ENCODE data around the gene MAP3K12.
"Not testable (repeated sequence)": the region's sequence is repeated elsewhere in the genome, so short reads cannot be mapped to it uniquely, and the experiment has no call there.

The MAP3K12 gene, protein sequence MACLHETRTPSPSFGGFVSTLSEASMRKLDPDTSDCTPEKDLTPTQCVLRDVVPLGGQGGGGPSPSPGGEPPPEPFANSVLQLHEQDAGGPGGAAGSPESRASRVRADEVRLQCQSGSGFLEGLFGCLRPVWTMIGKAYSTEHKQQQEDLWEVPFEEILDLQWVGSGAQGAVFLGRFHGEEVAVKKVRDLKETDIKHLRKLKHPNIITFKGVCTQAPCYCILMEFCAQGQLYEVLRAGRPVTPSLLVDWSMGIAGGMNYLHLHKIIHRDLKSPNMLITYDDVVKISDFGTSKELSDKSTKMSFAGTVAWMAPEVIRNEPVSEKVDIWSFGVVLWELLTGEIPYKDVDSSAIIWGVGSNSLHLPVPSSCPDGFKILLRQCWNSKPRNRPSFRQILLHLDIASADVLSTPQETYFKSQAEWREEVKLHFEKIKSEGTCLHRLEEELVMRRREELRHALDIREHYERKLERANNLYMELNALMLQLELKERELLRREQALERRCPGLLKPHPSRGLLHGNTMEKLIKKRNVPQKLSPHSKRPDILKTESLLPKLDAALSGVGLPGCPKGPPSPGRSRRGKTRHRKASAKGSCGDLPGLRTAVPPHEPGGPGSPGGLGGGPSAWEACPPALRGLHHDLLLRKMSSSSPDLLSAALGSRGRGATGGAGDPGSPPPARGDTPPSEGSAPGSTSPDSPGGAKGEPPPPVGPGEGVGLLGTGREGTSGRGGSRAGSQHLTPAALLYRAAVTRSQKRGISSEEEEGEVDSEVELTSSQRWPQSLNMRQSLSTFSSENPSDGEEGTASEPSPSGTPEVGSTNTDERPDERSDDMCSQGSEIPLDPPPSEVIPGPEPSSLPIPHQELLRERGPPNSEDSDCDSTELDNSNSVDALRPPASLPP

DNA sequence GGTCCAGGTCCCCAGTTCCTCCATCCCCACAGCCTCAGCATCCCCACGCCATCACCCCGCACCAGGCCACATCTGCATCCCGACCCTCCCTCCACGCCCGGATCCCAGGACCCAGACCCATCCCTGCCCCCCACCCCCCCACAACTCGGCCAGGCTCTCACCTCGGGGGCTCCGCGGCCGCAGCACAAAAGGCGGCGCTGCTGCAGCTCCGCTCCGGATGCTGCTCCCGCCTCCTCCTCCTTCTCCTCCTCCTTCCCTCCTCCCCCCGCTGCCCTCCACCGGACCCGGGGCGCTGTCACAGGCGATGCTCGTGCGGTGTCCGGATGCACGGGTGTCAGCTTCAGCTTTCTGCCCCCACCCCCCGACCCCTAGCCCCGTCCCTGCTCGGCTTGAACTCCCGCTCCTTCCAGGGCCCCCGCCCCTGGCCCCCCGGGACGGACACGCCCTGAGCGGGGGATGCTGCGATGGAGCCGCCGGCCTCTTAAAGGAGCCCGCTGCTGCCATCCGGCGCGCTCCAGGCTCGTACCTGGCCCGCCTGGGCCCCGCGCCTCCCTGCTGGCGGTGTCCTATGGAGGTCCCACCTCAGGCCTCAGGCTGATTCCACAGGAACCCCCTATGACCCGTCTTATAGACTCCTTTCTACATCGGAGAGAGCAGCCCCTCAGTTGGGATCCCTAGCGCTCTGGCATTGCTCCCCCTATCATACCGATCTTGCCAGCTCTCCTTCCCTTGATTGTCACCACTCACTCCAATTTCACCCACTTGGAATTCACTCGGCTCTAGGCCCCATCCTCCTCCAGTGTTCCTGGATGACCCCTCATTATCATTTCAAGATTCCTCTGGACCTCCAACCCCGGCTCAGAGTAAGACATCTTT lies at the start of gene MAP3K12:
Gene MAP3K12 (minus strand): TSS at position 193 of the 876 bp plus-strand sequence. CDS start 12,067 bp downstream, outside the sequence.
- DNase-seq: peak; percentile 29

DNA sequence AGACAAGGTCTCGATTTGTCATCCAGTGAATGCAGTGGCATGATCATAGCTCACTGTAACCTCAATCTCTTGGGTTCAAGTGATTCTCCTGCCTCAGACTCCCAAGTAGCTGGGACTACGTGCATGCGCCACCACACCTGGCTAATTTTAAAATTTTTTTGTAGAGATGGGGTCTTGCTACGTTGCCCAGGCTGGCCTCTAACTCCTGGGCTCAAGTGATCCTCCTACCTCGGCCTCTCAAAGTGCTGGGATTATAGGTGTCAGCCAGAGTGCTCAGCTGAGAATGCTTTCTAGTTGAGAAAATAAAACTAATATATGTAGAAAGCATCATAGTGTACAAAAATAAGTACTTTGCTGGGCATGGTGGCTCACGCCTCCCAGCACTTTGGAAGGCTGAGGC lies 49.1 kb upstream of the MAP3K12 start:
- DNase-seq: not testable (repeated sequence)

DNA sequence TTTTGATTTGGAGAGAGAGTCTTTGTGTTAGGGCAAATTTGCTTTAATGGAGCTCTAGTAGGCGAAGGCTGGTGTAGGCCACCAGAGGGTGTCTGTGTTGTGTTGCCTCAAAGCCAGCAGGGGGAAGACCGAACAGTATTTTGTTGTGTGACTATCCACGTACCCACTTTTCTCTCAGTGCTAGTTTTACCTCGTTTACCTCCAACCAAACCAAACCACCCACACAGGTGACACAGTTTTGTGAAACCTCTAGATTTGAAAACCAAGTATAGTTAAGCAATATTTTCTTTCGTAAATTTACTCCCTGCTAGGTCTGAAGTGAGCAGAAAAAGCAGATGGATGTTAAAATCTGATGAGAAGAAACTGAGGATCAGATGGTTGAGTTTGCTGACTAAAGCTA lies 44.3 kb upstream of the MAP3K12 start:
- peak; percentile 62 for DNase-seq

DNA sequence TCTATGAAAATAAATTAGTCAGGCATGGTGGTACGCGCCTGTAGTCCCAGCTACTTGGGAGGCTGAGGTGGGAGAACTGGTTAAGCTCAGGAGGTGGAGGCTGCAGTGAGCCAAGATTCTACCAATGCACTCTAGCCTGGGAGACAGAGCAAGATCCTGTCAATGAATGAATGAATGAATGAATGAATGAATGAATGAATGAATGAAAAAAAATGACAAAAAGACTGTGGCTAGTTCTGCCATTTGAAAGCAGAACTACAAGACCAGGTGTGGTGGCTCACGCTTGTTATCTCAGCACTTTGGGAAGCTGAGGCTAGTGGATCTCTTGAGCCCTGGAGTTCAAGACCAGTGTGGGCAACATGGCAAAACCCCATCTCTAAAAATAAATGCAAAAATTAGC lies 40.3 kb upstream of the MAP3K12 start:
- DNase-seq: no peak

DNA sequence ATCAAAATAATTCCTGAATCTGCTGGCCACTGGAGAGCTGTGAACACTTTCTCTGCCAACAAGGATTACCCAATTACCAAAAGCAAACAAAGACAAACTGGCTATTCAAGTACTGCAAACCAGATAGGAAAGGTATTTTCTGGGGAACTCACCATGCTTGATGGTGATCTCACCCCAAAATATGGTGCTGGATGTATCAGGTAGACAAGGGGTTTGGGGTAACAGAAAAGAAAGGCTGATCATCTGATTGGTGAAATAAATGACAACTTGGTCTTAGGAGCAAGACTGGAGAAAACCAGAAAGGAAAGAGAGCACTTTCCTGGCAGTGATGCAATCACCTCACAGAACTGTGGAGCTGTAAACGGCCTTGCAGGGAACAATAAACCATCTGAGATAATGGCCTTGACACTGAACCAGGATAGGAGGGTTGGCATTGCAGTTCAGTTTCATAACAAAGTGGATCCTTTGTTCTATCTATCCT lies 39.0 kb upstream of the MAP3K12 start:
- peak; percentile 77 for DNase-seq

DNA sequence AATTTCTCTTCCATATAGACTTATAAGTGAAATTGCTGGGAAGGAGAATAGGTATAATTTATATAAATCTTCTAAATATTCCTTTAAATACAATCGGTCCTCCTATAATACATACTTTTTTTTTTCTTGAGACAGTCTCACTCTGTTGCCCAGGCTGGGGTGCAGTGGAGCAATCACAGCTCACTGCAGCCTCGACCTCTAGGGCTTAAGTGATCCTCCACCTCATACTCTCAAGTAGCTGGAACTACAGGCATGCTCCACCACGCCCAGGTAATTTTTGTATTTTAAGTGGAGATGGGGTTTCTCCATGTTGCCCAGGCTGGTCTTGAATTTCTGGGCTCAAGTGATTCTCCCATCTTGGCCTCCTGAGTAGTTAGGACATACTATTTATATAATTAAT lies 37.7 kb upstream of the MAP3K12 start:
- no peak for DNase-seq

DNA sequence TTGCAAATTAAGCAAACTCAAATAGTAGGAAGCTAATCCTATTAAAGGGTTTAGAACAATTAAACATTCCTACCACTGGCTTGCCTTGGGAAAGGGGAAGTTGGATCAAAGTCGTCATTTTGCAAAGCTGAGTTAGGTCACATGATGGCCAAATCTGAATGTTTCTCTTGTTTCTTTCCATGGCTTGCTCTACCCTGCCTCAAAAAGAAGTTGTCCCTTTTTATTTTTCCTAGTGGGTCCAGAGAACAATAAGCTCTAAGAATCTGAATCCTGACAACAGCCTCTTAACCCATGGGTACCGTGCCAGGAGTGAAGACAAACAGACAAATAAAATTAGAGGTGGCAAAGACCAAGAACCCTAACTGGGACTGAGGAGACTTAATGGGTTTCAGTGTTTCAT lies 34.2 kb upstream of the MAP3K12 start:
- no peak for DNase-seq

DNA sequence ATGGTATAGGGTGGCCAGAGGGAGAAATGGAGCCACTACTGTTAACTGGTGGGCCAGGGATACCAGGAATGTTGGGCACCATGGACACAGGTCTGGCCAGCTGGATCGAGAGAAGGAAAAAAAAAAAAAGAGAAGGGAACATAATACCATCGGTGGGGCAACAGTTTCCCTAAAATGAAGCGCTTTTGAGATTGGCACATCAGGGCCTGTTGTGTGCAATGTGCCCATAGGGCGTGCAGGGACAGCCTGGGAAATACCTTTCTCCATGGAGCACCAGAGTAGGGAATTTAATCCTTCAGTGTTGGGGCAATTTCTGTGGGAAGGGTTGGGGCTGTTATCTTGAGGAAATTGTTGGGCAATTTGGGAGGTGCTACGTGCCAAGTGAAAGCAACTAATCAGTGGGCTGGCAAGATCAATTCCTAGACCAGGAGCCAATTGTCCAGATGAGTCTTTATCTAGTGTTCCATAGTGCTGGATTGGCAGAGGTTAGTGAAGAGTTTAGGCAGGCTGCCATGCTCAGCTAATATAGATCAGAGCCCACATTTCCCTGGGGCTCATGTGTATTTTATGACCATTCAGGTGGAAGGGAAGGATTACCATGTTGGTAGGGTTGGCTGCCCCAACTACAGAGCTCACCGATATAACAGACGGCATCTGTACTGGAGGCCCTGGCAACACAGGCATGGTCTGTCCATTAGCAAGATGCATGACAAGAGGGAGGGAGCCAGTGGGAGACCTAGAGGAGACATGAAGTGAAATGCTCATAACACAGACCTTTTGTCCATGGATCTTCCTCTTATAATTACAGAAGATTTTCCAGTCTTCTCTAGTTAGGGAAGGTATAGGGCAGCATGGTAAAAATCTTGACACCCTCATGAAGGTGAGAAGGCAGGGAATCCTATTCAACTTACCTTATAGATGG lies 33.5 kb upstream of the MAP3K12 start:
- no peak for DNase-seq

DNA sequence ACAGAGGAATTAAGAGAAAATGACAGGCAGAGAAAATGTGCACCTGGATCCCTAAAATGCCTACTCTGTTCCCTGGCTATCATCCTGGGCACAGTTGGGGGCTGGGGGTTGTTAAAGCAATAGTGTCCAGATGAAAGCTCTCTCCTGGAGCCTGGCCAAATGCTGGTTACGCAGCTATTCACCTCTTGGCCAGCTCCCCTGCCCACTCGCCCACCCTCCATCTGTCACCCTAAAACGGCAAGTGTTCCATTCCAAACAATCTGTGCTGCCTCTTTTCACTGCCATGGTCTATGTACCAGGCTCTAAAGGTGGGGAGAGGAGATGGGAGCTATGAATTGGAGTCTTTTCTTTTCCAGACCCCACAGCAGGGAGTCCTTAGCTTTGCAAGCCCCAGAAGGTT lies 32.8 kb upstream of the MAP3K12 start:
- DNase-seq: no peak

DNA sequence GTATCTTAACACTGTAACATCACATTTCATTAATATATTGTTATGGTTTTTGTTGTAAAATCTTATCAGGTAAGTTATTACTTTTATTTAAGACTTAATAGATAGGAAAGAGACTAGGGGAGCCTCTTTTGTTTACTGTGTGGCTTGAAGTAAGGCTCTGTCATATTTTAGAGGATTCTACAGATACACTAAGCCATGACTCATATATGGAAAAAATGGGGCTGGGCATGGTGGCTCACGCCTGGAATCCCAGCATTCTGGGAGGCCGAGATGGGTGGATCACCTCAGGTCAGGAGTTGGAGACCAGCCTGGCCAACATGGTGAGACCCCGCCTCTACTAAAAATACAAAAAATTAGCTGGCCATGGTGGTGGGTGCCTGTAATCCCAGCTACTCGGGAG lies 31.7 kb upstream of the MAP3K12 start:
- no peak for DNase-seq

DNA sequence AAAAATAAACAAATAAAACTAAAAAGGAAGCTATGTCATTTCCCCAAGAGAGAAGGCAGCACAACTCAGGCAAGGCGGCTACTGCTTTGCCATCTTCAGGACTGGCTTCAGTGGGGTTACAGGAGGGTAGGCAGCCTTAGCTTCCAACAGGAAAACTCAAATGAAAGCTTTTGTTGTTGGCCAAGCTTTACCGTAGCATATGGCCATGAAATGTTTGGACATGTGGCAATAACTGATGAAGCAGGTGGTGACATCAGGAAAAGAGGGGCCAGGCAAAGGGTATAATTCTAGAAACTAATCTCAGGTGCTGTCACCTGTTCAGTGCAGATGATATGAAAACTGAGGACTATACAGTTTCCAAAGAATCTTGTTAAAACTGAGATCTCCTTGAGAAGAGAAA lies 30.8 kb upstream of the MAP3K12 start:
- DNase-seq: no peak

DNA sequence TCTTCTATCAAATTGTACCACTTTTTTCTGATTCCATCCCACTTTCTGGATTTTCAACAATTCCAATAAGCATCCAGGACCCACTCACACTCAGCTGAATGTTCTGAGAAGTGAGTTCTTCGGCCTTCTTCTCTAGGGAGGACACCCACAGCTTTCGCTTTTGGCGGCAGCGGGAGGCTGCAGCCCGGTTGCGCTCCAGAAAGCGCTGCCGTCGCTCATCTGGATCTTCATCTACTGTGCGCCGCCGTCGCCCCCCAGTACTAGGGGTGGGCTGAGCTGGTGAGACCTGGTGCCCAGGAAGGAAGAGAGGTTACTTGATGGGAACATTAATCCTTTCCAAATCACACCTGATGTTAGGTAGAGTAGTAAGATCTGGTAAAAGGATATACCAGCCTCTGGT lies 25.2 kb upstream of the MAP3K12 start:
- no peak for DNase-seq

DNA sequence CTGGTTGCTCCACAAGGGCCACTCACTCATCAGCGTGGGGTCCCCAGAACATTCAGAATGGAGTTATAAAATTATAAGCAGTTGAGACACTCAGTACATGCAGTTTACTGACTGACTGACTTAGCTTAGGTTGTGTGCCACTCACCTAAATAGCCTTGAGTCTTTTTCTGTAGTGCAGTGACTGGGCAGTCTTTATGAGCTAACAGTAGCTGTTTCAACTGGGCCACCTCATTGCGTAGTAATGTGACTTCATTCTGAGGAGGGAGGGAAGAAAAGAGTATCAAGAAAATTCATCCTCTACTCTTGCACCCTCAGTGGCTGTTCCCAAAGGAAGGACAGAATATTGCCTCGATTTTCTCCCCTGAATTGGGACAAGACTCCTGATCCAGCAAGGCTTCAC lies 23.9 kb upstream of the MAP3K12 start:
- no peak for DNase-seq

DNA sequence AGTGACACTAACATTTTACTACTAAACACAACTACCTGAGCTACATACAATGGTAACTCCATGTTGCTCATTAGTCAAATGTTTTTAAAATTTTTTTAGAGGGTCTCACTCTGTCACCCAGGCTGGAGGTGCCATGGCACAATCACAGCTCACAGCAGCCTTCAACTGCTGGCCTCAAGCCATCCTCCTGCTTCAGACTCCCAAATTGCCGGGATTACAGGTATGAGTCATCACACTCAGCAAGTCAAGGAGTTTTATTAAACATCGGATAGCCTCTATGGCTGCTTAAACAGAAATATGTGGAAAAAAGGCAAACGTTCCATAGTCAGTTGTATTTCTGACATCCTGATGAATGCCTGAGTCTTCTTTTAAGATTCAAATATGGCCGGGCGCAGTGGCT lies 19.1 kb upstream of the MAP3K12 start:
- DNase-seq: no peak

DNA sequence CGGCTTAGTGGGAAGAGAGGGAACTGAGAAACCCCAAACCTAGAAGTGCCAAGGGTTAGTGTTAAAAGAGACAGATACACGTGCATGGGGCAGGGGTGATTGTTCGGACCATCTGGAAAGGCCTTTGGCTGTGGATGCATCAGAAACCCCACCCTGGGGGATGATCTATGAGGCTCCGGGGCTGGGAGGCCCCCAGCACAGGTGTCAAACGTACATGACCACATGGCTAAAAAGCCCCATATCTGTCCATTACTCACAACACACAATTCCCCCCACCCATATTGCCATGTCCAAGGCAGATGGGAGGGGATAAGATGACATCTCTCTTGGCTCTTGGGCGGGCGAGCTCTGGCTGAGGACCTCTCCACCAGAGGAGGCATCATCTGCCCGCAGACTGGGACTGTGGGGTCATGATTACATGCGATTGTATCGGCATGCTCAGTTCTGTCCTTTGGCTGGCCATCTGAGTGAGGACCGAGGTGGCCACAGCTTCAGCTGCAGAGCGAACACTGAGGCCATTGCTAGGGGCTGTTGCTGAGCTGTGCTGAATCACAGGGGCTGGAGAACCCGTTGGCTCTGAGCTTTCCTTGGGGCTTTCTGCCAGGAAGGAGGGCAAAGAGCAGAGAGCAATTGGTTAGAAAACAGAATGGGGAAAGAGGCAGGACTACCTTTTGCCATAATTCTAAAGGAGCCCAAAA lies 17.6 kb upstream of the MAP3K12 start:
- no peak for DNase-seq

DNA sequence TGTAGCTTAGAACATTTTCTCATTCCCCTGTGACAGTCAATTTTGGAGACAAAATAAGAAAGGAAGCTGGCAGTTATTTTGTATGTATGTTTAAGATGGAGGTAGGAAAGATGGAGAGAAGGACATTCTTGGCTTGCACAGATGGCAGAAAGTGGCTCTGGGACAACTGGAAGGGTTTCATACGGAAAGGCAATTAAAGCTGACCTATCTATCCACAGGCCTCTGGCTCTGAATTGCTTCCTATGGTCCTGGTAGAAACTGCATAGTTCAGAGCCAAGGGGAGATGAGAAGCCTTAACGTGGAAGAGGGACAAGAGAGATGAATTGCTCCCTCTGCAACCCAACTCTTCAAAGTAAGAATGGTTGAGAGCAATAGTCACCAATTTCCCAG lies 16.0 kb upstream of the MAP3K12 start:
- no peak for DNase-seq

DNA sequence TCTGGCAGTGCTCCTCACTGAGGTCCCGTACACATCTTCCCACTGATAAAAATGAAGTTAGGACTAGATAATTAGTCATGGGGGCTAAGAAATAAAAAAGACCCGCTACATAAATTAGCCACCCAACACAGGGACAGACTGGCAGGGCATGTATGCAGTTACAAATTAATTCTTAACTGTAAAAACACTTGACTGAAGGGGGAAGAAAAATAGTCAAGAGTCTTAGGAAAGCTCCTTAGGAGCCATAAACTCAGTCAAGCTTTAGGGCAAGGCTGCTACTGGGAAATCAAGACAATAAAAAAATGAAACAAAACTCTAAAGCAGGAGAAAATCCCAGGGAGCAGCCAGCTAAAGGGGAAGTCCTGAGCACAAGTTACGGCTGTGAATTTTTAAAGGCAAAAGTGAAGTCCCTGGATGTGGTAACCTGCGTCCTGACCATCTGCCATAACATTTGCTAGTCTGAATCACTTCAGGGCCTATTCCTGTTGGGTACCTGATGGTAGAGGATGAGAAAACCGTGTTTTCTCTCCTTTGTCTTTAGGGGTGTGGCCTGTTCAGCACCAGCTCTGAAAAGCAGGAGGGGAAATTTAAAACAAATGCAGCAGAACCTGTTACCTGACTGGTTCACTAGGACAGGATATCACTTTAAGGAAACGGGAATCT lies 15.5 kb upstream of the MAP3K12 start:
- DNase-seq: no peak

DNA sequence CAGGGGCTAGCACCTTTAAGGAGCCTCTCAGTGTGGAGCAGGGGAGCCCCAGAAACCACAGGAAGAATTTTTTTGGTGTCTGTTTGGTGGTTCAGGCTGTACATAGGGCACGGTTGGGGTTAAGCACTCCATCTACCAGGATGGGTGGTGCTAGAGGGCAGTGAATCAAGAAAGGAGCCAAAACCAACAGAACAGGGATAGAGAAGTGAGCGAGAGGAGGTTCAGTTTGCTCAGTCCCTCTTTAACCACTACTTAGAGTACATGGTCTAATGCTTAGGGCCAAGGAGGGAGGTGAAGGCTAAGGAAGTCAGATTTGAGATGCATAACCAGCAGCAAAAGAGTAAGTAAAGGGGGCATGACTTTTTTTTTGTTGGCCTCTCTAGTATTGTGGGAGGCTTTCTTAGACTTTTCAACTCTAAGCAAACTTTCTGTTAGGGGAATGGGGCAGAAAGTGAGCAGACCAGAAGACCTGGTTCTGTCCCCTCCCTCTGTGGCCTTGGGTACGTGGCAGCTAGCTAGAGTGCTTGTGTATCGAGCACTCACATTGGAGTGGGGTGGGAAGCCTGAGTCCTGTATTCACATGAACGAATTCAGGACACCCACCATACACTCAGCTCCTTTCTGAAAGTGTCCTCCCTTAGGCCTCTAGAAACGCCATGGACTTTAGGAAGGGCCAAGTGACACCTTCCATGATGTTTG lies 14.6 kb upstream of the MAP3K12 start:
- no peak for DNase-seq

DNA sequence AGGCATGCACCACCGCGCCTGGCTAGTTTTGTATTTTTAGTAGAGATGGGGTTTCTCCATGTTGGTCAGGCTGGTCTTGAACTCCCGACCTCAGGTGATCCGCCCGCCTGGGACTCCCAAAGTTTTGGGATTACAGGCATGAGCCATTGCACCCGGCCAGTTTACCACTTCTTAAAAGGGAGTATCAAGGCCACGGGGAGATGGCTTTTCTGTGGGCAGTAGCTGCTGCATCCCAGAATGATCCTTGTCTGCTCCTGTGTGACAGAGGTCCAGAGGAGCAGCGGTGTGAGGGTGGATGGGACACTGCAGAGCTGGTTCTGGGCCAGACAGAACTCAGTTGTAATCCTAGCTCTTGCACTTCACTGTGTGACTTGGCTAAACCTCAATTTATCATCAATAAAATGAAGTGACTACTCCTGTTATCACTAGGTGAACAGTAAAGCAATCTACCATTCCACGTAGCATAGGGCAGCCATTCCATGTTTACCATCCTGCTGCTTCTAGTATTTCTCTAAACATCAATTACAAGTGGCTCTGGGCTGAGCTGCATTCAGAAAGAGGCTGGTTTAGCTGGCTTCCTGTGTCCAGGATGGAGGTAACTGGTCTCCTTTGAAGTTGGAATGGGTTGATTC lies 11.0 kb upstream of the MAP3K12 start:
- no peak for DNase-seq
